Heart left ventricle (tissue), 16 donors: ENCODE measurements around the gene TMEM92. TPM values are rescaled to one million over a fixed set of nuclear protein-coding genes. Genes with fewer than 3 reads are reported as not detected.

ENCODE experiments used
- ATAC-seq, 4 donors: fragments of 200-7000 bp; cut with Tn5 transposase; one replicate each; pipeline ENCODE4 v1.9.1; 2020 to 2022; ENCODE audit warnings: moderate library complexity in 4 of 4, mild to moderate bottlenecking in 3 of 4, moderate number of reproducible peaks in 1 of 4
- DNase-seq, 5 donors: peaks; one replicate each; pipeline ENCODE4 v3.0.0-alpha.2; 2020
- H3K27ac ChIP-seq, 12 donors: fragments of 200-600 bp; sonication (generic) in 4 of 12; one replicate each; pipeline versions ENCODE4 v1.5.0 to v1.8.0; 2016 to 2022; ENCODE audit warnings: mild to moderate bottlenecking in 2 of 12
- H3K27me3 ChIP-seq, 9 donors: fragments of 200-600 bp; sonication (generic) in 2 of 9; one replicate each; pipeline versions ENCODE4 v1.5.1 to v1.8.0; 2016 to 2022; ENCODE audit warnings: mild to moderate bottlenecking in 3 of 9
- H3K36me3 ChIP-seq, 9 donors: fragments of 200-600 bp; sonication (generic) in 2 of 9; one replicate each; pipeline versions ENCODE4 v1.5.0 to v1.8.0; 2018 to 2022; ENCODE audit warnings: mild to moderate bottlenecking in 2 of 9
- H3K4me1 ChIP-seq, 12 donors: fragments of 200-600 bp; sonication (generic) in 4 of 12; one replicate each; pipeline versions ENCODE4 v1.5.0 to v1.8.0; 2016 to 2022; ENCODE audit warnings: mild to moderate bottlenecking in 3 of 12
- H3K4me3 ChIP-seq, 12 donors: fragments of 200-600 bp; sonication (generic) in 4 of 12; one replicate each; pipeline versions ENCODE4 v1.5.0 to v1.8.0; 2017 to 2022; ENCODE audit warnings: mild to moderate bottlenecking in 9 of 12, moderate library complexity in 4 of 12
- H3K9me3 ChIP-seq, 12 donors: fragments of 200-600 bp; sonication (generic) in 4 of 12; one replicate each; pipeline versions ENCODE4 v1.5.0 to v1.8.0; 2016 to 2022; ENCODE audit warnings: mild to moderate bottlenecking in 1 of 12
- POLR2A ChIP-seq, 2 donors: fragments of 450-650 bp; IDR thresholded peaks; one replicate each; pipeline ENCODE4 v1.6.1; 2017; ENCODE audit warnings: antibody characterized with exemption in 2 of 2, mild to moderate bottlenecking in 2 of 2, moderate library complexity in 2 of 2
- WGBS, 4 donors: extraction: QIAGEN DNeasy Blood & Tissue Kit in 2 of 4; methylation state at CpG; one replicate each; pipeline versions ENCODE4 v1.1.5 to v1.1.7; 2013 to 2018; 5-methylcytosine and 5-hydroxymethylcytosine counted together
- intact Hi-C, 10 donors: fragments of 100-400 bp; cut with DNase I; formaldehyde crosslinking; loops; one replicate each; pipeline versions ENCODE4 v1.11.1 to v1.14.2; 2022
- long read RNA-seq, 3 donors: library from polyadenylated mRNA; unstranded; transcript quantifications; one replicate each; pipeline ENCODE4 v2.0.0, GENCODE V29; 2020 to 2021
- polyA plus RNA-seq, 2 donors: library from polyadenylated mRNA; stranded (reverse); fragments of 200-250 nt; gene quantifications; one replicate each; pipeline ENCODE4 v1.2.3, GENCODE V29; 2013
- total RNA-seq, 9 donors: library from RNA; depleted of rRNA in 2 of 9; stranded (reverse); fragments of >200 nt in 2 of 9; fragmentation: NEBNext Ultra II Directional in 3 of 9; extraction: Animal tissue kit (Norgen Biotek cat#: 25700) in 3 of 9; gene quantifications; one replicate each; pipeline versions ENCODE4 v1.1.0 to v1.2.4, GENCODE V29; 2016 to 2023
- TF ChIP-seq, protein P1 (sequence below), 12 donors: fragments of 200-600 bp; sonication (generic) in 4 of 12; IDR thresholded peaks; one replicate each; pipeline versions ENCODE4 v1.5.0 to v1.8.0; 2018 to 2022; ENCODE audit warnings: antibody characterized with exemption in 12 of 12, mild to moderate bottlenecking in 5 of 12
- donor health status: ischemic (EF 13 %, LVEDD 7.1; RV severe dilation, severe dysfunction).
- donor health status: healthy with polysubstance abuse.
- donor health status: DM: no; HTN: yes; CAD: no.
- donor health status: DM: no; HTN: no; CAD: no.
- donor health status: ischemic (EF 25% LVEDD 6.9; RV normal size, moderate dysfunction).
- donor health status: ischemic (EF 25% LVEDD 5.7; RV mildly dilated, moderate dysfunction).
- donor health status: healthy.
- donor health status: DM: yes; HTN: yes; CAD: no.
- donor health status: ischemic (EF 35%, LVEDD 5.7; RV mildly dilated, moderate dysfunction).
- donor health status: nonischemic (EF 11% LVEDD 7.7; RV severe dilation, severe dysfunction).
- donor health status: DM: yes; HTN: yes; CAD: no.
- donor health status: PGD.
- donor health status: ischemic (EF 29% LVEDD 5.4; RV normal size, mild dysfunction).
- donor health status: nonischemic (EF 23%, LVEDD 6.1; RV moderate dilation, normal function).

TMEM92 gene
- total RNA-seq (not detected), polyA plus RNA-seq (under 1 TPM in 1 of 2 donors, not detected in 1; 0.11 TPM)
- long read RNA-seq, donor 1, result 0 reads
- long read RNA-seq, donor 2, result 0 reads
- long read RNA-seq, donor 3, result 0 reads

DNA sequence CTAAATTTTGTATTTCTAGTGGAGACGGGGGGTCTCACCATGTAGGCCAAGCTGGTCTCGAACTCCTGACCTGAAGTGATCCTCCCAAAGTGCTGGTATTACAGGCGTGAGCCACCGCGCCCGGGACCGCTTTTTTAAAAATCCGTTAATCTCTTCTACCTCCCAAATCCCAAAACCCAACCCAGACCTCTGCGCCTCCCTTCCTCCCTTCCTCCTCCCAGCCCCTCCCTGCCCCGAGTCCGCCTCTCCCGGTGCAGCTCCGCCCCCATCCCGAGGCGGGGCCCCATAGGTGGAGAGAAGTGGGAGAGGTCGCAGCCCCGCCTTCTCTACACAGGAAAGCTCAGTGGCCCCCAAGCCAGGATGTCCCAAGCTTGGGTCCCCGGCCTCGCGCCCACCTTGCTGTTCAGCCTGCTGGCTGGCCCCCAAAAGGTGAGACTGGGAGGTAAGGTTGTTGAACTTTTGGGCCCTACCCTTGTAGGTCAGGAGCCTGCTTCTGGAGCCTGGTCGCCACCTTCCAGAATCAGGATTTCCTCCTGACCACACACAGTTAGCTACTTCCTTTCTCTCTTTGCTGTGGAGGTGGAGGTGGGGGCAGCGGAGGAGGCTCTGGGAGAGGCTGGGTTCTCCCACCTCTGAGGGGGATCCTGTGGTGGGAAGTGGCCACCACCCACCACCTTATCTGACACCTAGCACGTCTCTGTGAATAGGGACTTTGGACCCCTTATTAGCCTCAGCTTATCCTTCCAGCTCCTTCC, at the start of gene TMEM92:
Gene TMEM92 (plus strand): TSS at position 325 of the 755 bp plus-strand sequence. CDS start 36 bp downstream, at position 361.
- WGBS, 4 donors, result 31 to 45% (median 33%) methylated on average over 19 to 23 of the region's 23 CpGs
- H3K4me3 ChIP-seq, result peak within 1 kb of the TSS; percentile 26 to 67 (median 59)
- intact Hi-C loops, result no loop called here
- ATAC-seq, result no peak
- peaks cover 0 to 25% (median 4%) of the 10 kb centered on the region in 12 donors for H3K4me1 ChIP-seq
- DNase-seq, result peak in 1 of 5 donors; percentile 19
- TF ChIP-seq, protein P1, sequence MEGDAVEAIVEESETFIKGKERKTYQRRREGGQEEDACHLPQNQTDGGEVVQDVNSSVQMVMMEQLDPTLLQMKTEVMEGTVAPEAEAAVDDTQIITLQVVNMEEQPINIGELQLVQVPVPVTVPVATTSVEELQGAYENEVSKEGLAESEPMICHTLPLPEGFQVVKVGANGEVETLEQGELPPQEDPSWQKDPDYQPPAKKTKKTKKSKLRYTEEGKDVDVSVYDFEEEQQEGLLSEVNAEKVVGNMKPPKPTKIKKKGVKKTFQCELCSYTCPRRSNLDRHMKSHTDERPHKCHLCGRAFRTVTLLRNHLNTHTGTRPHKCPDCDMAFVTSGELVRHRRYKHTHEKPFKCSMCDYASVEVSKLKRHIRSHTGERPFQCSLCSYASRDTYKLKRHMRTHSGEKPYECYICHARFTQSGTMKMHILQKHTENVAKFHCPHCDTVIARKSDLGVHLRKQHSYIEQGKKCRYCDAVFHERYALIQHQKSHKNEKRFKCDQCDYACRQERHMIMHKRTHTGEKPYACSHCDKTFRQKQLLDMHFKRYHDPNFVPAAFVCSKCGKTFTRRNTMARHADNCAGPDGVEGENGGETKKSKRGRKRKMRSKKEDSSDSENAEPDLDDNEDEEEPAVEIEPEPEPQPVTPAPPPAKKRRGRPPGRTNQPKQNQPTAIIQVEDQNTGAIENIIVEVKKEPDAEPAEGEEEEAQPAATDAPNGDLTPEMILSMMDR (IDR thresholded peaks at IDR 0.05), result no peak
- no peak for TF ChIP-seq POLR2A (IDR thresholded peaks at IDR 0.05)
- peaks cover 5 to 30% (median 13%) of the 10 kb centered on the region in 9 donors for H3K27me3 ChIP-seq
- H3K9me3 ChIP-seq, result no peaks in the 10 kb centered on the region
- H3K36me3 ChIP-seq, result no peaks in the 10 kb centered on the region
- H3K27ac ChIP-seq, result peak within 1 kb of the TSS in 4 of 12 donors; percentile 16 to 84 (median 56)

DNA sequence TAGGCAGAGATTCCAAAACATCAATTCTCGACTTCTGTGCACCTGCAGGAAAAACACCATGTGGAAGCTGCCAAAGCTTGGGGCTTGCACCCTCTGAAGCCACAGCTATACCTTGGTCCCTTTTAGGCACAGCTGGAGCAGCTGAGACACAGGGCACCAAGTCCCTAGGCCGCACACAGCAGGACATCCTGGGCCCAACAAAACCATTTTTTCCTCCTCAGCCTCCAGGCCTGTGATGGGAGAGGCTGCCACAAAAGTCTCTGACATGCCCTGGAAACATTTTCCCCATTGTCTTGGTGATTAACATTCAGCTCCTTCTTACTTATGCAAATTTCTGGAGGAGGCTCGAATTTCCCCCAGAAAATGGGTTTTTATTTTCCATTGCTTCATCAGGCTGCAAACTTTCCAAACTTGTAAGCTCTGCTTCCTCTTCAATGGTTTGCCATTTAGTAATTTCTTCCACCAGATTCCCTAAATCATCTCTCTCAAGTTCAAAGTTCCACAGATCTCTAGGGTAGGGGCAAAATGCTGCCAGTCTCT, 48.5 kb upstream of the TMEM92 start:
- TF ChIP-seq POLR2A (IDR thresholded peaks at IDR 0.05), result no peak
- TF ChIP-seq, protein P1 (IDR thresholded peaks at IDR 0.05), result no peak
- Histone ChIP-seq H3K36me3 (no peaks in the 10 kb centered on the region), H3K9me3 (peaks cover 0 to 10% (median 0%) of the 10 kb centered on the region in 12 donors), H3K4me3 (no peak overlapping the region), H3K27ac (no peak overlapping the region), H3K4me1 (peaks cover 0 to 20% (median 6%) of the 10 kb centered on the region in 12 donors), H3K27me3 (no peaks in the 10 kb centered on the region)
- ATAC-seq (no peak), DNase-seq (no peak)
- intact Hi-C loops, result no loop called here
- WGBS, 4 donors, result 74 to 81% (median 77%) methylated on average over 3 of the region's 3 CpGs

DNA sequence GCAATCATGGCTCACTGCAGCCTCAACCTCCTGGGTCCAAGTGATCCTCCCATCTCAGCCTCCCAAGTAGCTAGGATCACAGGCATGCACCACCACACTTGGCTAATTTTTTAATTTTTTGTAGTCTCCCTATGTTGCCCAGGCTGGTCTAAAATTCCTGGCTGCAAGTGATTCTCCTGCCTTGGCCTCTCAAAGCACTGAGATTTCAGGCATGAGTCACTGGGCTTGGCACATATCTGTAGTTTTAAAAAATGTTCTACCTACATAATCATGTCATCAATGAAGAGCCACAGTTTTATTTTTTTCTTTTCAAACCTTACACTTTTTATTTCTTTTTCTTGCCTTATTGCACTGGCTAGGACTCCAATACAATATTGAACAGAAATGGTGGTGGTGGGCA, 39.7 kb upstream of the TMEM92 start:
- Histone ChIP-seq H3K27ac (no peak overlapping the region), H3K27me3 (peaks cover 0 to 4% (median 0%) of the 10 kb centered on the region in 9 donors), H3K36me3 (no peaks in the 10 kb centered on the region), H3K4me1 (peaks cover 0 to 9% (median 0%) of the 10 kb centered on the region in 12 donors), H3K9me3 (peaks cover 0 to 15% (median 3%) of the 10 kb centered on the region in 12 donors), H3K4me3 (no peak overlapping the region)
- no peak for DNase-seq
- no peak for ATAC-seq
- no peak for TF ChIP-seq POLR2A (IDR thresholded peaks at IDR 0.05)
- TF ChIP-seq, protein P1 (IDR thresholded peaks at IDR 0.05), result no peak
- intact Hi-C loops, result no loop called here

DNA sequence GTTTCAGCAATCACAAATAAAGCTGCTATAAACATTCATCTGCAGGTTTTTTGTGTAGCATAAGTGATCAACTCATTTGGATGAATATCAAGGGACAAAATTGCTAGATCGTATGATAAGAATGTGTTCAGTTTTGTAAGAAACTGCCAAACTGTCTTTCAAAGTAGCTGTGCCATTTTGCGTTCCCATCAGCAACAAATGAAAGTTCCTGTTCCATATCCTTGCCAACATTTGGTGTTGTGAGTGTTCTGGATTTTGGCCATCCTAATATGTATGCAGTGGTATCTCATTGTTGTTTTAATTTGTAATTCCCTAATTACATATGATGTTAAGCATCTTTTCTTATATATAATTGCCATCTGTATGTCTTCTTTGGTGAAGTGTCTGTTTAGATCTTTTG, 36.4 kb upstream of the TMEM92 start:
- peaks cover 0 to 4% (median 0%) of the 10 kb centered on the region in 9 donors for H3K27me3 ChIP-seq
- H3K27ac ChIP-seq, result no peak overlapping the region
- ATAC-seq (no peak), DNase-seq (no peak)
- TF ChIP-seq POLR2A (IDR thresholded peaks at IDR 0.05), result no peak
- TF ChIP-seq, protein P1 (IDR thresholded peaks at IDR 0.05), result no peak
- peaks cover 0 to 16% (median 0%) of the 10 kb centered on the region in 12 donors for H3K4me1 ChIP-seq
- intact Hi-C loops, result no loop called here
- no peaks in the 10 kb centered on the region for H3K36me3 ChIP-seq
- peaks cover 0 to 15% (median 3%) of the 10 kb centered on the region in 12 donors for H3K9me3 ChIP-seq
- WGBS, 4 donors, result 45 to 60% (median 53%) methylated on average over 2 of the region's 2 CpGs
- H3K4me3 ChIP-seq, result no peak overlapping the region
